GM10266 (cell line): ENCODE data around the gene NMNAT2.

Experiments used
- DNase-seq: peaks from one replicate; pipeline ENCODE4 v3.0.0; 2012; ENCODE audit errors: extremely low spot score
- TF ChIP-seq, protein P1 (sequence below): IDR thresholded peaks from 2 replicates; pipeline ENCODE4 v1.5.1; 2012; ENCODE audit warnings: mild to moderate bottlenecking, low read depth; ENCODE audit not compliant: control insufficient read depth, insufficient read depth; ENCODE audit errors: missing control alignments

NMNAT2 gene

DNA sequence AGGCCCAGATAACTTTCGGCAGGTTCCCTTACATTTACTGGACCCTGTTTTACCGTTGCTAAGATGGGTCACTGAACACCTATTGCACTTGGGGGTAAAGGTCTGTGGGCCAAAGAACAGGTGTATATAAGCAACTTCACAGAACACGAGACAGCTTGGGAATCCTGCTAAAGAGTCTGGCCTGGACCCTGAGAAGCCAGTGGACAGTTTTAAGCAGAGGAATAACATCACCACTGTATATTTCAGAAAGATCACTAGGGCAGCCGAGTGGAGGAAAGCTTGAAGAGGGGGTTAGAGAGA, 177.7 kb downstream of the NMNAT2 start:
- no peak for DNase-seq
- TF ChIP-seq, protein P1, sequence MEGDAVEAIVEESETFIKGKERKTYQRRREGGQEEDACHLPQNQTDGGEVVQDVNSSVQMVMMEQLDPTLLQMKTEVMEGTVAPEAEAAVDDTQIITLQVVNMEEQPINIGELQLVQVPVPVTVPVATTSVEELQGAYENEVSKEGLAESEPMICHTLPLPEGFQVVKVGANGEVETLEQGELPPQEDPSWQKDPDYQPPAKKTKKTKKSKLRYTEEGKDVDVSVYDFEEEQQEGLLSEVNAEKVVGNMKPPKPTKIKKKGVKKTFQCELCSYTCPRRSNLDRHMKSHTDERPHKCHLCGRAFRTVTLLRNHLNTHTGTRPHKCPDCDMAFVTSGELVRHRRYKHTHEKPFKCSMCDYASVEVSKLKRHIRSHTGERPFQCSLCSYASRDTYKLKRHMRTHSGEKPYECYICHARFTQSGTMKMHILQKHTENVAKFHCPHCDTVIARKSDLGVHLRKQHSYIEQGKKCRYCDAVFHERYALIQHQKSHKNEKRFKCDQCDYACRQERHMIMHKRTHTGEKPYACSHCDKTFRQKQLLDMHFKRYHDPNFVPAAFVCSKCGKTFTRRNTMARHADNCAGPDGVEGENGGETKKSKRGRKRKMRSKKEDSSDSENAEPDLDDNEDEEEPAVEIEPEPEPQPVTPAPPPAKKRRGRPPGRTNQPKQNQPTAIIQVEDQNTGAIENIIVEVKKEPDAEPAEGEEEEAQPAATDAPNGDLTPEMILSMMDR = no peak

DNA sequence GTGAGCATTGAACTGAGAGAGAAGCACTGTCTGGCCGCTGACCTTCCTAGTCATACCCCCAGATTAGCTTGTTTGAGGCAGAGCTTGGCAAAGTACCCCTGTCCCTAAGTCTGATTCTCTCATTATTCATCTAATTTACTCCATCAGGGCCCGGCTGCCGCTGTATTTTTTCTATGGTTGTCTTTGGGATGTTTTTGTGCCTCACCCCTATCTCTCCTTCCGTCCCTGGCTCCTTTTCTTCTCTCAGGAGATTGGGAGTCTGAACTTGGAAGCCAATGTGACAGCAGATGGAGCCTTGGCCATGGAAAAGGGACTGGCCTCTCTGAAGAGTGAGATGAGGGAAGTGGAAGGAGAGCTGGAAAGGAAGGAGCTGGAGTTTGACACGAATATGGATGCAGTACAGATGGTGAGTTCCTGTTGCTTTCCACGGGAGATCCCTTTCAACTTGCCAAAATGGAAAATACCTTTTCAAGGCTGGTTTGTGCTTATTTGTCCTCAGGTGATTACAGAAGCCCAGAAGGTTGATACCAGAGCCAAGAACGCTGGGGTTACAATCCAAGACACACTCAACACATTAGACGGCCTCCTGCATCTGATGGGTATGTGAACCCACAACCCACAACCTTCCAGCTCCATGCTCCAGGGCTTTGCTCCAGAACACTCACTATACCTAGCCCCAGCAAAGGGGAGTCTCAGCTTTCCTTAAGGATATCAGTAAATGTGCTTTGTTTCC, 178.2 kb downstream of the NMNAT2 start:
- TF ChIP-seq, protein P1 = no peak
- DNase-seq = no peak

DNA sequence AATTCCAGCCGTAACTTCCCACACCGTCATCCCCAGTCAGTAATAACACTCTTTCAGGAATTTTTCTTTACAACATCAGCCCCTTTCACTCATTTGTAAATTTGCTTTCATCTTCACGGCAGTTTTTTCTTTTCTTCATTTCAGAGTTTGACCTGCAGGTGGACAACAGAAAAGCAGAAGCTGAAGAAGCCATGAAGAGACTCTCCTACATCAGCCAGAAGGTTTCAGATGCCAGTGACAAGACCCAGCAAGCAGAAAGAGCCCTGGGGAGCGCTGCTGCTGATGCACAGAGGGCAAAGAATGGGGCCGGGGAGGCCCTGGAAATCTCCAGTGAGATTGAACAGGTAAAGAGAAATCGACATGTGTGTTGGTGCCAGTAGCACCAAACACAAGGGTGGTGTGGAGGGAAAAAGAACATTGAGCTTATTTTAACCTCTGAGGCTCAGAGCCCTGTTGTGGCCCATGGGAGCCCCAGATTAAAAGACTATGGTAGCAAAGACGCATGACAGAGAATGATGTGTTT, 178.9 kb downstream of the NMNAT2 start:
- no peak for DNase-seq
- TF ChIP-seq, protein P1 = no peak

DNA sequence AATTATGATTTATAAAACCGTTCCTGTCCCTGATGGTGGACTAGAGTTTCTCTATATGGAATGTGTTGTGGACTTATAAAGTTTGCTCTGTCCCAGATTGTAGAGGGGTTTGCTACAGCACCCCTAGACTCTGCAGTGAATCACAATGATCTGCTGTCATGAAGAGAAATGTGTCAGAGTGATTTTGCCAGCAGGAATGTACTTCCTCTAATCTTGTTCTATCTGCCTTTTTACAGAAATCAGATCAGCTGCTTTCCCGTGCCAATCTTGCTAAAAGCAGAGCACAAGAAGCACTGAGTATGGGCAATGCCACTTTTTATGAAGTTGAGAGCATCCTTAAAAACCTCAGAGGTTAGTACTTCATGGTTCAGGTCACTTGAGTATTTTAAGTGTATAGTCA, 180.1 kb downstream of the NMNAT2 start:
- DNase-seq = no peak
- TF ChIP-seq, protein P1 = no peak

DNA sequence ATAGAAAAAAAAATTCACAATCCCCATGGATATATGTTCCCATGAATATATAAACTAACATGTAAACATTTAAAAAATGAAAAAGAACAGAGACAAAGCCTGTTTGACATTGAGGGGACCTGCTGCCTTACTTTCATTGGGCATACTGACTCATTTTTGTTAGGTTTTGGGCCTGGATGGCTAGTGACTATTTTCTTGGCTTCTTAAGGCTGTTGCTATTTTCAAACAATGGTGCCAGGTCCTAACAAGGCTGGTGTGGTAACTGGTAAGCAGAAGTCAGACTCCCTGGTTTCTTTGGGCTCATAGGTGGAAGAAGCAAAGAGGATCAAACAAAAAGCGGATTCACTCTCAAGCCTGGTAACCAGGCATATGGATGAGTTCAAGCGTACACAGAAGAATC, 181.1 kb downstream of the NMNAT2 start:
- DNase-seq = no peak
- TF ChIP-seq, protein P1 = no peak

DNA sequence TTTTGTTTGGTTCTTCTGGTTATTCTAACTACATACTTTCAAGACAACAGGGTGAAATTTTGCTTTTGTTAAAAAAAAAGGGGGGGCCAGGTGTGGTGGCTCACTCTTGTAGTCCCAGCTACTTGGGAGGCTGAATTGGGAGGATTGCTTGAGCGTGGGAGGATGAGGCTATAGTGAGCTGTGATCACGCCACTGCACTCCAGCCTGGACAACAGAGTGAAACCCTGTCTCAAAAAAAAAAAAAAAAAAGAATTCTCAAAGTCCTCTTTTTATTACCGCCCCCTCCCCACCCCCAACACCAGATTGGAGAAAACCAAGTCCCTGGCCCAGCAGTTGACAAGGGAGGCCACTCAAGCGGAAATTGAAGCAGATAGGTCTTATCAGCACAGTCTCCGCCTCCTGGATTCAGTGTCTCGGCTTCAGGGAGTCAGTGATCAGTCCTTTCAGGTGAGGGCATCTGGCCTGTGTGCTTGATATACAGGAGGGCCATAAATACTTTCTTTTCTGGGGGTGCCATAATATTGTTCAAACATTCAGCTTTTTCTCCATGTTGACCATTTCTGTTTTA, 181.9 kb downstream of the NMNAT2 start:
- TF ChIP-seq, protein P1 = no peak
- no peak for DNase-seq

DNA sequence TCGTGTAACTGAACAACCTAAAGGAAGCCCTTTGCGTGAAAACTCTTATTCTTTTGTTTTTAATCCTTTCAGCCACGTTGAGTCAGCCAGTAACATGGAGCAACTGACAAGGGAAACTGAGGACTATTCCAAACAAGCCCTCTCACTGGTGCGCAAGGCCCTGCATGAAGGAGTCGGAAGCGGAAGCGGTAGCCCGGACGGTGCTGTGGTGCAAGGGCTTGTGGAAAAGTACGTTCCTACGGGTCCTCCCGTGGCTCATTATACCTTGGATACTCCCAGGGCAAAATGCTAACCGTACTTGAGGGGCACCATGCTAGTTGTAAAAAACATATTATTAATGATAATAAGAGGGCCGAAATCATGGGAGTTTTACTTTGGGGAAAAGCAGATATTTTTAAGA, 182.7 kb downstream of the NMNAT2 start:
- TF ChIP-seq, protein P1 = no peak
- no peak for DNase-seq
